Activated naive CD4-positive, alpha-beta T cell treated with anti-CD3 and anti-CD28 coated beads, Interleukin-2, amount 50 U/mL, for 72 hours (primary cell): ENCODE results near the gene PTAFR. TPM values are rescaled to one million over a fixed set of nuclear protein-coding genes. Genes with fewer than 3 reads are reported as not detected.
A peak's percentile ranks its signal among the peaks of the same experiment; 100 is the strongest.

Experiments used
- ATAC-seq, 2 donors: fragments of 150-1000 bp; cut with Tn5 transposase; 2 replicates each; pipeline ENCODE4 v1.10.0; 2021; ENCODE audit warnings: mild to moderate bottlenecking in 2 of 2, moderate library complexity in 2 of 2
- DNase-seq, 2 donors: peaks; one replicate each; pipeline ENCODE4 v3.0.0; 2021 to 2022; ENCODE audit warnings: low spot score in 2 of 2
- H3K27ac Mint-ChIP-seq, 2 donors: one replicate each; pipeline ENCODE4 v1.8.0; 2022; ENCODE audit warnings: mild to moderate bottlenecking in 2 of 2, mixed read lengths in 2 of 2
- H3K36me3 Mint-ChIP-seq, 2 donors: one replicate each; pipeline ENCODE4 v1.8.0; 2022; ENCODE audit warnings: mixed read lengths in 2 of 2
- H3K9me3 Mint-ChIP-seq, 2 donors: one replicate each; pipeline ENCODE4 v1.8.0; 2022; ENCODE audit warnings: mixed read lengths in 2 of 2
- total RNA-seq, 2 donors: library from RNA; stranded (reverse); gene quantifications; one replicate each; pipeline ENCODE4 v1.2.3, GENCODE V29; 2022

The PTAFR gene
- total RNA-seq, 2 donors from 2014 or later: 0.06 to 0.07 TPM

GRCh38 chr1:28190337-28190979 lies 14.0 kb upstream of the PTAFR start:
- H3K27ac Mint-ChIP-seq: no peak overlapping the region
- no peaks in the 10 kb centered on the region for H3K9me3 Mint-ChIP-seq
- no peak for ATAC-seq
- no peaks in the 10 kb centered on the region for H3K36me3 Mint-ChIP-seq
- DNase-seq: peak in 1 of 2 donors; percentile 4

DNA sequence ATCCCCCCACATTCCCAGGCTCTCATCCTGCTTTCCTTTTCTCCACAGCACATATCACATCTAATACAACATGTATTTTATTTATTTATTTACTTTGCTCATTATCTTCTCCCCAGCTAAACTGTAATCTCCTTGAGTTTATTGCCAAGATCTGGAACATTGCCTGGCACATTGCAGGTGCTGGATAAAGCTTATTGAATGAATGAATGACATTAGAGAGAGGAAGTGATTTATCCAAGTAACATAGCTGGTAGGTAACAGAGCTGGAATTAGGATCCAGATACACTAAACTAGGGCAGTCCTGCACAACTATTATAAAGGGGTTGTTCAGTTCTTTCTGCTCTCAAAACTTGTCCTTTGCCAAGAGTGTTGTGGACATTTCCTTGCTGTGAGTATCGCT lies 8.6 kb upstream of the PTAFR start:
- Mint-ChIP-seq H3K27ac (no peak overlapping the region), H3K36me3 (no peaks in the 10 kb centered on the region), H3K9me3 (no peaks in the 10 kb centered on the region)
- ATAC-seq: no peak
- no peak for DNase-seq

GRCh38 chr1:28180306-28181305 lies 4.1 kb upstream of the PTAFR start:
- no peaks in the 10 kb centered on the region for H3K36me3 Mint-ChIP-seq
- no peak overlapping the region for H3K27ac Mint-ChIP-seq
- no peak for ATAC-seq
- H3K9me3 Mint-ChIP-seq: no peaks in the 10 kb centered on the region
- no peak for DNase-seq

DNA sequence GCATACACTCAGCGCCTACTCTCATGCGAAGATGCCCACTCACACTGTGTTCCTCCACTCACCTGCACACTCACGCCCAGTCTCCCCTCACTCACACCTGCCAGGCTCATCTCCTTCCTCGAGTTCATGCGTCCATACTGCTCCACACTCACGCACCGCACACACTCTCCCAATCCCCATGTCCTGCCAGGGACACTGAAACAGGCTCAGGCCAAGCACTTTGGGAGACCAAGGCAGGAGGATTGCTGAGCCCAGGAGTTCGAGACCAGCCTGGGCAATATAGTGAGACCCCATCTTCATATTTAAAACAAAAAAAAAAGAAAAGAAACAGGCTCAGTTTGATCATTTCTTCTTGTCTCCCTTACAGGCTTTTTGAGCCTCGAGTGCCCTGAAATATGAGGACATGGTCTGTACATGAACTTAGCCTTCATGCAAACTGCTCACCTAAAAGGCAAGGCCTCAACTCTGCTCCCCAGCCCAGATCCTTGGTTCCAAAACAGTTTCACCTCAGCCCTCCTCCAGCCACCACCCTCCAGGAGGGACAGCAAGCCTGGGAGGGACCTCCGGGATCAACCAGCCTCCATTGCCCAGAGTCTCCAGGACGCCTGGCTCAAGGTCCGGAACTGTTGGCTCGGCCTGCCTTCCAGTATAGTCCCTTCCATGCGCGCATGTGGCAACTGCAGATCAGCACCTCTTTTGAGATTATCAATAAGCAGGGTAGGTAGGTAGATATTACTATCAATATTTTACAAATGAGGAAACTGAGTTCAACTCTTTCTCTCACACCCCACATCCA lies 2.4 kb upstream of the PTAFR start:
- Mint-ChIP-seq H3K27ac (no peak overlapping the region), H3K9me3 (no peaks in the 10 kb centered on the region), H3K36me3 (no peaks in the 10 kb centered on the region)
- no peak for ATAC-seq
- DNase-seq: no peak

GRCh38 chr1:28175955-28176485 lies 470 bp downstream of the PTAFR start:
- Mint-ChIP-seq H3K9me3 (no peaks in the 10 kb centered on the region), H3K27ac (no peak overlapping the region), H3K36me3 (no peaks in the 10 kb centered on the region)
- no peak for DNase-seq
- no peak for ATAC-seq

- DNase-seq: no peak
- ATAC-seq: no peak
- no peaks in the 10 kb centered on the region for H3K36me3 Mint-ChIP-seq
- H3K9me3 Mint-ChIP-seq: no peaks in the 10 kb centered on the region
- H3K27ac Mint-ChIP-seq: no peak overlapping the region
Observed at GRCh38 chr1:28173980-28174297, 2.6 kb downstream of the PTAFR start.

DNA sequence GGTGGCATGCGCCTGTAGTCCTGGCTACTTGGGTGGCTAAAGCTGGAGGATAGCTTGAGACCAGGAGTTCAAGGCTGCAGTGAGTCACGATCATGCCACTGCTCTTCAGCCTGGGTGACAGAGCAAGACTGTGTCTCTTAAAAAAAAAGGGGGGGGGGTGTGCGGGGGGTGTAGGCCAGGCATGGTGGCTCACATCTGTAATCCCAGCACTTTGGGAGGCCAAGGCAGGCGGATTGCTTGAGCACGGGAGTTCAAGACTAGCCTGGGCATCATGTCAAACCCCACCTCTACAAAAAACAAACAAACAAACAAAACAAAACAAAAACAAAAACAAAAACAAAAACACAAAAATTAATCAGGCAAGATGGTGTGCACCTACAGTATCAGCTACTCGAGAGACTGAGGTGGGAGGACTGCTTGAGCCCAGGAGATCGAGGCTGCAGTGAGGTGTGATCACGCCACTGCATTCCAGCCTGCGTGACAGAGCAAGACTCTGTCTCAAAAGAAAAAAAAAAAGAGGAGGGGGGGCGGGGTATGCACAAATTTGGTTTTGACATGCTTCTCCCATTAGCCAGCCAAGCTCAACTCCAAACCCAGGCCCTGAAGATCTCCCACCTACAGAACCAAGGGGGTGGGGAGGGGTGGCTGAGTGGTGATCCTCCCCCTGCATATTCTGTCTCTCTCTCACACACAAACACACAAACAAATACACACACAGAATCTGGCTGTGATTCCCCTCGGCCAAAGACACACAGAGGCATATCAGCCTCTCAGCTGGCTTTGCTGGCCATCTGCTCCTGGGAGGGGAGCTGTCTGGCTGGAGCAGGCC lies 3.1 kb downstream of the PTAFR start:
- H3K27ac Mint-ChIP-seq: no peak overlapping the region
- no peaks in the 10 kb centered on the region for H3K9me3 Mint-ChIP-seq
- ATAC-seq (no peak), DNase-seq (no peak)
- H3K36me3 Mint-ChIP-seq: no peaks in the 10 kb centered on the region

DNA sequence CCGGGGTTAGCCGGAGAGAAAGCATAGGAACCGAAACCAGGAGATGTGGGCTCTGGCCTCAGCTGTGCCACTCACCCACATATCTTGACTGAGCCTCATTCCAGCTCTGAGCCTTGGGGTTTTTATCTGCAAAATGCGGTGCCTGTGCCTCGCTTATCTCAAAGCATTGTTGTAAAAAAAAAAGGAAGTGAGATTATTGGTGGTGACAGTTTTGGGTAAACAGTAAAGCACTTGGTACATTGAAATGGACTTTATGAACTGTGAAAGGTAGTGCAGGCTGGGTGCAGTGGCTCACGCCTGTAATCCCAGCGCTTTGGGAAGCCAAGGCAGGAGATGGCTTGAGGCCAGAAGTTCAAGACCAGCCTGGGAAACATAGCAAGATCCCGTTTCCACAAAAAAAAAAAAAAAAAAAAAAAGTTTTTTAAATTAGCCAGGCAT lies 3.8 kb downstream of the PTAFR start:
- ATAC-seq (peak in 1 of 2 donors; percentile 38), DNase-seq (no peak)
- no peaks in the 10 kb centered on the region for H3K9me3 Mint-ChIP-seq
- no peak overlapping the region for H3K27ac Mint-ChIP-seq
- H3K36me3 Mint-ChIP-seq: no peaks in the 10 kb centered on the region

GRCh38 chr1:28171246-28171645 lies 5.2 kb downstream of the PTAFR start:
- DNase-seq: no peak
- Mint-ChIP-seq H3K27ac (no peak overlapping the region), H3K9me3 (no peaks in the 10 kb centered on the region), H3K36me3 (peaks cover 0 to under 1% of the 10 kb centered on the region in 2 donors)
- ATAC-seq: no peak

DNA sequence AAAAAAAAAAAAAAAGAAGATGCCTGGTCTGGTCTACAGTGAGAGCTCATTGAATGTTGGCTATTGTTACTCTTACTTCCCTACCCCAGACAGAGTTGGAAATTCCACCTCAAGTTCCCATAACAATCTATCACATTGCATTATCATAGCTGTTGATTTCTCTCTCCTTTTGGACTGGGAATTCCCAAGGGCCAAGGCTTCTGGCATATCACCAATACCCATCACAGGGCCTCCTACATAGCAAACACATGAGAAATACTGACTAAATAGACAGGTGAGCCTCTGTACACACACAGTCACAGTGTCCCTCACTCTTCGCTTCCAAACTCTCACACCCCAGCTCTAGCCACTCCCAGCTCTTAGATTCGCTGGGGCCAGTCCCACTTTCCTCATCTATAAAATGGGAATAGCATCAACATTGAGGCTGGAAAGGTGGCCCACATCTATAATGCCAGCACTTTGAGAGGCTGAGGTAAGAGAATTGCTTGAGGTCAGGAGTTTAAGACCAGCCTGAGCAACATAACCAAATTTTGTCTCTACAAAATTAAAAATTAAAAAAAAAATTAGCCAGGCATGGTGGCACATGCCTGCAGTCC lies 6.4 kb downstream of the PTAFR start:
- Mint-ChIP-seq H3K36me3 (peaks cover 0 to 7% of the 10 kb centered on the region in 2 donors), H3K9me3 (no peaks in the 10 kb centered on the region), H3K27ac (no peak overlapping the region)
- ATAC-seq (no peak), DNase-seq (no peak)

DNA sequence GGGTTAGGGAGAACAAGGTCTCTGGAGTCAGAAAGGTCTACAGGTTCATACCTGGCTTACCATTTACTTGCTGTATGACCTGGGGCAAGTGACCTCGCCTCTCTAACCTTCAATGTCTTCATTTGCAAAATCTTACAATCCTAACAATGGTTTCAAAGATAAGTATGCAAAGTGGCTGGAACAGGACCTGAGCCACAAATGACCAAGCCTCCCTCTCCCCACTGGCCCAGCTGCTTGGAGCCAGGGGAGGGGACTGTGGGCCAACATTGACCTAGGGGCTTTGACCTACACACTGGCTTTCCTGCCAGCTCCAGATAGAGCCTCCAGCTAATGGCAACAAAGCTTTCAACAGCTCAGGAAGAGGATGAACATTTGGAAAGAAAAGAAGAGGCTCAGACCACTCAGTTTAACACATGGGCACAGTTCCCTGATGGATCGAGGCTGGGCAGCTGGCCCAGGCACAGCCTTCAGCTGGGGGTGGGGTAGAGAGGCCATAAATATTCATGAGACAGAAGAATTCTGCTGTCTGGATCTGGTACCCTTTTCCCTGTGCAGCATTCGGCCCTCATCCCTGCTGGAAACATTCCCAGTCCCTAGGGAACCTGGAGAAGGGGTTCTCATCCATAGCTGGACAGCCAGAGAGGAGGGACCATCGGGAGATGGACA lies 12.9 kb downstream of the PTAFR start:
- DNase-seq (no peak), ATAC-seq (no peak)
- peaks cover 0 to 13% of the 10 kb centered on the region in 2 donors for H3K36me3 Mint-ChIP-seq
- H3K9me3 Mint-ChIP-seq: no peaks in the 10 kb centered on the region
- H3K27ac Mint-ChIP-seq: no peak overlapping the region

- no peak for ATAC-seq
- Mint-ChIP-seq H3K27ac (no peak overlapping the region), H3K9me3 (no peaks in the 10 kb centered on the region), H3K36me3 (peaks cover 0 to 13% of the 10 kb centered on the region in 2 donors)
- no peak for DNase-seq
Observed at GRCh38 chr1:28162151-28162550, 14.3 kb downstream of the PTAFR start.

DNA sequence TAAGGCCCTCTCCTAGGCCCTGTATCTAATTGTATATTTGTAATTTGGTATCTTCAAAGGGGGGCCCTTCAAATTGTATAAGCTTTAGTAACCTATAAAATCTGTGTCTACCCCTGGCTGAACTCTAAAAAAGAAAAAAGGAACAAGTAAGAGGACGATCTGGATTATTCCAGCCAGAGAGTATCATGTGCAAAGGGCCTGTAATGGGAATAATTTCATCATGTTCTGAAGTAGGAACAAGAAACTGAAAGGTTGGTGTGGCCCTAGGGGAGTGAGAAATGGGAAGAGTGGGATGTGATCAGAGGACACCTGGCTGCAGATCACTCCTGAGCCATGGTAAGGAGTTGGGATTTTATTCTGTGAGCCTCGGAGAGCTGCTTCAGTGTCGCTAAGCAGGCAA lies 14.7 kb downstream of the PTAFR start:
- no peak for ATAC-seq
- no peaks in the 10 kb centered on the region for H3K9me3 Mint-ChIP-seq
- no peak overlapping the region for H3K27ac Mint-ChIP-seq
- H3K36me3 Mint-ChIP-seq: peaks cover 0 to 13% of the 10 kb centered on the region in 2 donors
- no peak for DNase-seq

DNA sequence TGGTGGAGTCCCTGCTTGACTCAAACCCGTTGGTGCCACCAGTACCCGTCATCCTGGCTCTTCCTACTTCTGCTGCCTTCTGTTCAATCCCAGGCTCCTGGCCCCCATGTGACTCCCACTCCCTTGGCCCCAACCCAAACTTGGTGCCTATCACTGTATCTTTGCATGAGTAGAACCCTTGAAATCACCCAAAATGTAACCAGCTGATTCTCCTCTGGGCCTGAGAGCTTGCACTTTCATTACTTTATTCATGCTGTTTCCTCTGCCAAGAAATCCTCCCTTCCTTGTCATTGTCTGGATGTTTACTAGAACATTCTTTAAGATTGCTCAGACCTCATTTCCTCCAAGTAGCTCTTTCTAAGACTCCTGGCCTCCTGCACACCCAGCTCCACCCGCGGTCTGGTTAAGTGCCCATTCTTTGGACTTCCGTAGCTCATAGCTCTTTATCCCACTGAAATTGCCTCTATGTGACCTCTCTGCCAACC lies 15.7 kb downstream of the PTAFR start:
- DNase-seq: no peak
- no peaks in the 10 kb centered on the region for H3K9me3 Mint-ChIP-seq
- H3K27ac Mint-ChIP-seq: no peak overlapping the region
- H3K36me3 Mint-ChIP-seq: peaks cover 0 to 8% of the 10 kb centered on the region in 2 donors
- no peak for ATAC-seq

GRCh38 chr1:28159680-28160079 lies 16.8 kb downstream of the PTAFR start:
- H3K36me3 Mint-ChIP-seq: peaks cover 0 to 6% of the 10 kb centered on the region in 2 donors
- no peak for ATAC-seq
- no peaks in the 10 kb centered on the region for H3K9me3 Mint-ChIP-seq
- DNase-seq: no peak
- no peak overlapping the region for H3K27ac Mint-ChIP-seq
